ENCODE measurements around the gene KLRC1.
"Not testable (repeated sequence)": the region's sequence is repeated elsewhere in the genome, so short reads cannot be mapped to it uniquely, and the experiment has no call there.

GRCh38 chr12:10446052-10446451 lies 7.1 kb downstream of the KLRC1 start:
- TF ChIP-seq EZH2 (IDR thresholded peaks at IDR 0.05; ENCODE audit: borderline replicate concordance, insufficient read depth, low read length, poor library complexity, severe bottlenecking); CTCF (IDR thresholded peaks at IDR 0.05; ENCODE audit: poor library complexity, severe bottlenecking); POLR2AphosphoS5 (IDR thresholded peaks at IDR 0.05): not testable (repeated sequence)

All from neural cell (in vitro differentiated cells).